COLO668 (cell line): ENCODE measurements around the gene RPP38.
A peak's percentile ranks its signal among the peaks of the same experiment; 100 is the strongest.

Experiments used
- DNase-seq: peaks from one replicate; lab custom pipeline; 2025; ENCODE audit not compliant: unreplicated experiment; lab: John Stamatoyannopoulos, UW

RPP38 gene, protein sequence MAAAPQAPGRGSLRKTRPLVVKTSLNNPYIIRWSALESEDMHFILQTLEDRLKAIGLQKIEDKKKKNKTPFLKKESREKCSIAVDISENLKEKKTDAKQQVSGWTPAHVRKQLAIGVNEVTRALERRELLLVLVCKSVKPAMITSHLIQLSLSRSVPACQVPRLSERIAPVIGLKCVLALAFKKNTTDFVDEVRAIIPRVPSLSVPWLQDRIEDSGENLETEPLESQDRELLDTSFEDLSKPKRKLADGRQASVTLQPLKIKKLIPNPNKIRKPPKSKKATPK

DNA sequence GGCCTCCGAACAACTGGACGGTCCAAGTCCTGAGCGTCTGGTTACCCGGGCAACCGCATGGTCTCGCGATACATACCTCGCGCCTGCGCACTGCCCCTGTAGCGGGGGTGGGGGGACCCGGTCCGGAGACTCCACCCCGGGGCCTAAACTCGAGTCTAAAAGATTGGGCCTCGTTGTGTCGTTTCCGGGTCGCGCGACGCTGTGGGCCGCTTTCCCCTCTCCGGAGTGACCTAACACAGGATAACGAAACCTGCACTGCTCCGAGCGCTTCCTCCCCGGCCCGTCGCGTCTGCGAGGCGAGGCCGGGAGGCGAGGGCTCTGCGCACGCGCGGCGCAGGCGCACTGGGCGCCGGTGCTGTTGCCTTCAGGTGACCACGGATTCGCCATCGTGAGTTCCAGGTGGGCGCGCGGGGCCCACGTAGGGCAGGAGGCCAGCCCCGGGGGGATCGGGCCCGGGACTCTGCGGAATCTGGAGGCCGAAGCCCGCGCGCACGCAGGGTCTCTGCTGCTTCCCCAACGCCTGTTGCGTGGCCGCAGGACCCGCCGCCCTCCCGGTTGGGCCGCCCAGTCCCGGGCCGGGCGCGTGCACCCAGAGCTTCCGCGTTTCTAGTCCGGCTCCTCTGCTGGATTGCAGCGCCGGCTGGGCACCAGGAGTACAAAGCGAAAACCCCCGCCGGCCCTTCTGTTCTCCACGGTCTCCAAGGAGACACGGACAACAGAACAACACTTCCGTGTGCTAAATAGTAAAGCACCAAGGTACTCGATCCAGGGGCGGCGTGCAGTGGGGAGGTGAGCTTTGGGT, at the start of gene RPP38:
TSS of gene RPP38 (plus strand) at position 345 of the 802 bp plus-strand sequence. CDS start 5,960 bp downstream, outside the sequence.
- DNase-seq: peak; percentile 90

DNA sequence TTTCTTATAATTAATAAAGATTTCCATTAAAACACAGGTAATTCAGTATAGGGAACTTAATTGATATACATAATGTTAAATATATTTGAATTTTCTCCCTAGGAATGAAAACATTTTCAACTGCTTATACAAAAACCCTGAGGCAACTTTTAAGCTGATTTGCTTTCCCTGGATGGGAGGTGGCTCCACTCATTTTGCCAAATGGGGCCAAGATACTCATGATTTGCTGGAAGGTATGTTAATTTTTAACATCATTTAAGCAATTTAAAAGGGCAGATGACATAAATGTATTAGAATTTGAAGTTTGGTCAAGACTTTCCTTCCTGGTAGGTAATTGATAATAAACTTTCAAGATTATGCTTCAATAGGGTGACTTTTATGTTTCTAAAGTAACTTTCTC, 47.6 kb upstream of the RPP38 start:
- no peak for DNase-seq

DNA sequence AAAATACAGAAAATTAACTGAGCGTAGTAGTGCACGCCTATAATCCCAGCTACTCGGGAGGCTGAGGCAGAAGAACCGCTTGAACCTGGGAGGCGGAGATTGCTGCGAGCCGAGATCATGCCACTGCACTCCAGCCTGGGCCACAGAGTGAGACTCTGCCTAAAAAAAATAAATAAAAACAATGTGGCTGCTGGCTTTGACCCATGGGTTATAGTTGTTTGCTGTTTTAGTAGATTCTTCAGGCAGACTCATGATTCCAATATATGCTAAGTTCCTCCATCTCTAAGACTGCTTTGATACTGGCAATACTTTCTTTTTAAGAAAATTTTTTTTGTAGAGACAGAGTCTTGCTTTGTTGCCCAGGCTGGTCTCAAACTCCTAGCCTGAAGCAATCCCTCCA, 45.0 kb upstream of the RPP38 start:
- no peak for DNase-seq

DNA sequence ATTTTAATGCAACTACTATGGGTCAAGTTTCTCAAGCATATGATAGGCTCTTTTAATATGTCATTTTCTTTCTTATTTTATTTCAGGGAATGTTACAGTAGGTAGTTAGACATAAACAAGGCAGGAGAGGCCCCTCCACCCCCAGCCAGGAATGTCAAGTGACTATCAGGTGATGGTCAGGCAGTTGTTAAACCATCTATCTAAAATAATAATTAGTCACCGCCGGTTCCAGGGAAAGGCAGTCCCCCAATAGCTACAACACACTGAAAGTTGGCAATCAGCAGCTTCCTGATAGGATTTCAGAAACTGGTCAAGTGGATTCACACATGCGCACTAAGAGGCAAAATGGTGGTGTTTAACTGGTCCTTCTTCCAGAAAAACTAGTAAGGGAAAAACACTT, 44.1 kb upstream of the RPP38 start:
- DNase-seq: no peak

DNA sequence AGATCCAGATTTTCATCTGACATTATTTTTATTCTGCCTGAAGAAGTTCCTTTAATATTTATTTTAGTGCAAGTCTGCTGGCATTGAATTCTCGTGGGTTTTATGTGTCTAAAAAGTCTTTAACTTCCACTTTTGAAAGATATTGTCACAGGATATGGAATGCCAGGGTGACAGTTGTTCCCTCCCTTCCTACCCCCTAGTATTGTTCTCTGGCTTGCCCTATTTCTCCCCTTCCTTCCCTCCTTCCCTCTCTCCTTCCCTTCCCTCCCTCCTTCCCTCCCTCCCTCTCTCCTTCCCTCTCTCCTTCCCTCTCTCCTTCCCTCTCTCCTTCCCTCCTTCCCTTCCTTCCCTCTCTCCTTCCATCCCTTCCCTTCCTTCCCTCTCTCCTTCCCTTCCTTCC, 38.5 kb upstream of the RPP38 start:
- no peak for DNase-seq

DNA sequence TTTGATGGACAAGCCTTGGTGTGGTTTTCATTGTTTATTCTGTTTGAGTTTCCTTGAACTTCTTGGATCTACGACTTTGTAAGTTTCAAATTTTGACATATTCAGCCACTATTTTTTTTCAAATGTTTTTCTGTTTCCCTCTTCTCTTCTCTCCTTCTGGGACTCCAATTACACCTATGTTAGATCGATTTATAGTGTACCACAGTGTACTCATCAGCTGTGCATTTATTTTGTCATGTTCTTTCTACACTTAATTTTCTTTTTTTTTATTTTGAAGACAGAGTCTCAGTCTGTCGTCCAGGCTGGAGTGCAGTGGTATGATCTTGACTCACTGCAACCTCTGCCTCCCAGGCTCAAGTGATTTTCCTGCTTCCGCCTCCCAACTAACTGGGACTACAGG, 37.2 kb upstream of the RPP38 start:
- DNase-seq: no peak

DNA sequence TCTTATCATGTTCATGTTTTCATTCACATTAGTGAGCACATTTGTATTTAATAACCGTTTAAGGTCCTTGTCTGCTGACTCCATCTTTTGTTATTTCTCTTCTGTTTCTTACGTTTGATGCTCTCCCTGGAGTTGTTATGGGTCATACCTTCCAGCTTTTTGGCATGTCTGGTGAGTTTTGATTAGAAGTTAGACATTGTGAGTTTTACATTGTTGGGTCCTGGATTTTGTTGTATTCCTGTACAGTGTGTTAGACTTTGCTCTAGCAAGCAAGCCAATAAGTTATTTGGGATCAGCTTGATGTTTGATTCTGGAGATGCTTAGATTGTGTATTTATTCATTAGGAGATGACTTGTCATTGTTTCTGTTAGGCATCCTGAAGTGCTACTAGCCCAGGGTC, 36.5 kb upstream of the RPP38 start:
- DNase-seq: no peak

DNA sequence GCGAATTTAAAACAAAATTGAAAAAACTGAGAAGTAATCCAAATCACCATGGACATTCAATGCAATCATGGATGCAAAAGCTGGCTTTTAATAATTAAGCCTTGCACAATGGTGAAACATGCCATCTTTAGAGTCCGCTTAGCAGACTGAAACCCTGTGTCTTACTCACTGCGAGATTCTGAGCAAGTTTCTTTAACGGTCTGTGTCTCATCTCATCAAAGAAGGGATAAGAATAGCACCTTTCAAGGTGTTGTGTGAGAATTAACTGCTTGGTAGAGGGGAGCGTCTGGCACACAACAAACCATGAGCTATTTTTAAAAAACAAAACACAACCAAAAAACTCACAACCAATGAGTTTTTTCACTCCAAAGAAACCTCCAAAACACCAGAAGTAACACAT, 30.0 kb upstream of the RPP38 start:
- DNase-seq: no peak

DNA sequence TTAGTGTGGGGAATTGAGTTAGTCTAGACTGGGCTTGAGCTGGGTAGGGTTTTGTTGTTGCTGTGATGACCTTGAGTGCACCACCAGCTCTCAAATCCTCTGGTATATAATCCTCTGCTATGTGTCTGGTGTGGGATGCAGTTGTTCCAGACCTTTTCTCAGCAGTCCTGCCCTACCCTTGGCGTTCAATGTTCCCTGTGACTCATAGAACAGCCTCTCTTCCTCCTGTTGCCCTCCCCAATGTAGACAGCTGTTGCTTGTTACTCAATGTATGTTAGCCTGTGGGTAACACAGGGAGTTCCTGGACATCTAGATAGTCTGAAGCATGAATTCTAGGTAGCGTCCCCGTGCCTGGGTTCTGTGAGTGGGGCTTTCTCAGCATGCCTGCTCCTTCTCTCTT, 28.4 kb upstream of the RPP38 start:
- no peak for DNase-seq

DNA sequence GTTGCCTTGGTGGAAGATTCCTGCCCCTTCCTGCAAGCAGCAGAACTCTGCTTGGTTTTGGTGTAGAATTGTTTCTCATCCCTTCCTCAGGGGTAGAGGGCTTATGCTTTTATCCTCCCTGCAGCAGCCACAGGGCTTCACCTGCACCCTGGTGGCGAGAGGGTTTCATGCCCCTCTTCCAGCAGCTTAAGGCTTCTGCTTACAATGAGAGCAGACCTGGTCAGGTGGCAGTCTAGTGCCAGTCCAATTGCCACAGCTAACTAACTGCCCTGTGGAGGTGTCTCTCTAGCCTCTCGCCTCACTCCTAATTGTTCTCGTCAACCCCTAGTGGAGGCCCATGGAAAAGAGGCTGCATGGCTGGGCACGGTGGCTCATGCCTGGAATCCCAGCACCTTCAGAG, 27.9 kb upstream of the RPP38 start:
- no peak for DNase-seq

DNA sequence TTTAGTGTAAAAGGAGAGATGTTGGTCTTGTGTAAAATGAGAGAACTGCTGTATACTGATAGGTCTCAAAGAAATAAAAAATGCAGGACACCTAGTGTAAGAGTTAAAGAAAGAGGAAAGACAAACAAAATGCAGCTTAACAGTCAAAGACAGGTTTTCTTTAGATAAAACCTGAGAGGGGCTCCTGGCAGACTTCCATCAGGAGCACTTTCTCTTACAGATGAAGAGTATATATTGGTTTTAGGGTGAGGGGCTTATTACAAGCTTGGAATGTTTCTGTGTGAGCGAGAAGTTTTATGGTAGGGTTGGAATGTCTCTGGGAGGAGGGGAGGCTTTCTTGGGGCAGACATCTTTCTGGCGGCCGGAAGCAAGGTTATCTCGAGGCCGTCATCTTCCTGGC, 24.8 kb upstream of the RPP38 start:
- DNase-seq: no peak

DNA sequence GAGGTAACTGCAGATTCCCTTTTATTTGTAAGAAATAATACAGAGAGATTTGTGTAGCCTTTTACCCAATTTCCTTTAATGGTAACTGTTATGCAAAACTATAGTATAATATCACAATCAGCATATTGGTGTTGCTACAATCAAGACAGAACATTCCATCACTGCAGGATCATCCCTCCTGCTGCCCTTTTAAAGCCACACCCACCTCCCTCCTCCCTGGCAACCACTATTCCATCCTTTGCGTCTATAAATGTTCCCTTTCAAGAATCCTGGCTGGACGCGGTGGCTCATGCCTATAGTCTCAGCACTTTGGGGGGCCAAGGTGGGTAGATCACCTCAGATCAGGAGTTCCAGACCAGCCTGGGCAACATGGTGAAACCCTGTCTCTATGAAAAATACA, 21.7 kb upstream of the RPP38 start:
- DNase-seq: no peak

DNA sequence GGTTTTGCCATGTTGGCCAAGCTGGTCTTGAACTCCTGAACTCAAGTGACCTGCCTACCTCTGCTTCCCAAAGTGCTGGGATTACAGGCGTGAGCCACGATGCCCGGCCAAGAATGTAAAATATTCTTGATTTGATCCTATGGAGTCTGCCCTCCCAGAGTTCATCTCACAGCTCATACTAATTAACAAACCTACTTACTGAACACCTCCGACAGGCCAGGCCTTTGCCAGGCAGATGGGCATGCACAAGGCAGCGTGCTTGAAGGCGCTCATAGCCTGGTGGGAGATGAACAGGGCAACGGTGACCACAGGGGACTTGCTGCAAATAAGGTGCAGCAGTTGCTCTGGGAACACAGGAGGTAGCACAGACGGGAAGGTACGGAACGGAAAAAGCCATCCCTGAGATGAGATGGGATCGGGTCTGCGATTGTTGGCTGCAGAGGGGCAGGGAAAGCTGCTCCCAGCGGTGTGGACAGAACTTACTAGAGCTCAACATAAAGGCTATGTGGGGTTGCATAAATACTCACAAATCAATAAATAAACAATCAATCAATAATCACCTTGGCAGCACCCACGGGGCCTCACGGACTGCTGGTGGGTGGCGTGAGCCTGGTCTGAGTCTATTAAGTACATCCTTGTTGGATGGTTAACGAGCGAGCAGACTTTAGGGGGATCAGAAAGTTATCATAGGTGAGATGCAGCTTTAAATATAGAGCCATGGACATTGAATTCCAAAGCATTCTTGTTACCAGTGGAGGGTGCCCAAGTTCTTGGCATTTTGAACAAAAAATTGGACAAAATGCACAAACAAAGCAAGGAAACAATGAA, 13.3 kb upstream of the RPP38 start:
- DNase-seq: no peak

DNA sequence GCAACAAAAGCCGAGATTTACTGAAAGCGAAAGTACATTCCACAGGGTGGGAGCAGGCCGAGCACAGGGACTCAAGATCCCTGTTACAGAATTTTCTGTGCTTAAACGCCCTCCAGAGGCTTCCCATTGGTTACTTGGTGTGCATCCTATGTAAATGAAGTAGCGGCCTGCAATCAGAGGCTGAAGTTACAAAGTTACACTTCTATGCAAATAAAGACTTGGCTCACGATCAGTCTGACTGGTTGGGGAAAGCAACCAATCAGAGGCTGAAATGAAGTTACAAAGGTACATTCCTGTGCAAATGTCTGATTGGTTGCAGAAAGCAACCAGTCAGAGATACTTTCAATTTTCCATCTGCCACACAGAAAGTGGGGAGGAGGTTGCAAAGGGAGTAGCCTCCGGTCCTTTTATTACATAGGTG, 12.6 kb upstream of the RPP38 start:
- no peak for DNase-seq

DNA sequence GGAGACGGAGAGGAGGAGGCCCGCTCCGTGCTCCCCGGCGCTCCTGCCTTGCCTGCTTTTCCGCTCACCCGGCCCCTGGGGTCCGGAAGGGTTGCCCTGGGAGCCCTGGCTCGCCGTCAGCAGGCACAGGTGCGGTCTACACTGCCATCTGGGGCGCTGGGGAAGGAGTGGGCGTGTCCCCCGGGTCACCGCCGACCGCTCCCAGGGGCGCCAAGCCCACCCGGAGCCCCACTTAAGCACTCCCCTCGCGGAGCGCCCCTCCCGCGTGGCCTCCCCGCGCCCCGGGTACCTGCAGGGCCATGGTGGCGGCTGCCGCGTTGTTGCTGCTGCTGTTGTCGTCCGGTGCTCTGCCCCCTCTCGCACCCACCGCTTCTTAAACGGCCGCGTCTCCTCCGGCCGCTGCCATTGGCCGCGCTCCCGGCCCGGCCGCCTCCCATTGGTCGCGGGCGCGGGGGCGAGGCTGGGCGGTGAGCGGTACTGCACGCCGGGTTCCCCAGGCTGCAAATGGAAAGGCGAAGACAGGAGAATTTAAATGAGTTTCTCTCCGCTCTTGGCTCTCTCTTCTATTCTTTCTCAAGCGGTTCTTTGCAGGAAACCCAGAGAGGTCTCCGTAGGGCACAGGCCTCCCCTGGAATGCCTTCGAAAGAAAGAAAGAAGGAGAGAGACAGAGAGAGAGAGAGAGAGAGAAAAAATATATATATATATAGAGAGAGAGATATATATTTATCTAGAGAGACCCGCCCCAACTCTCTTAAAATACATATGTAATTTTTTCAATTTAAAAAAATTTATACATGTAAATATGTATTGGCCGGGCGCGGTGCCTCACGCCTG, 8.5 kb upstream of the RPP38 start, which contains the start of gene ACBD7:
TSS of gene ACBD7 (minus strand) at position 349 of the 834 bp plus-strand sequence. CDS start at position 301, 48 bp downstream.
- DNase-seq: peak; percentile 85

DNA sequence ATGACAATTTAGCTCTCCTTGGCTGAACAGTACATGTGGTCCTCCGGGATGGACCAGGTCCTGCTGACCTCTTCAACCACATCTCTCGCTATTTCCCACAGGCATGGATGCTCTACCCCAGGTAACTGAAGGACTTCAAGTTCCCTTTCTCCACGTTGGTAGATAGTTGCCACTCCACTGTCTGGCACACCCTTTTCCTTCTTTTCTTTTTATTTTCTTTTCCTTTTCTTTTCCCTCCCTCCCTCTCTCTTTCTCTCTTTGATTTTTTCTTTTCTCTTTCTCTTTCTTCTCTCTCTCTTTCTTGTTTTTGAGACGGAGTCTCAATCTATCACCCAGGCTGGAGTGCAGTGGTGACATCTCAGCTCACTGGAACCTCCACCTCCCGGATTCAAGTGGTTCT, 5.7 kb upstream of the RPP38 start:
- DNase-seq: no peak

DNA sequence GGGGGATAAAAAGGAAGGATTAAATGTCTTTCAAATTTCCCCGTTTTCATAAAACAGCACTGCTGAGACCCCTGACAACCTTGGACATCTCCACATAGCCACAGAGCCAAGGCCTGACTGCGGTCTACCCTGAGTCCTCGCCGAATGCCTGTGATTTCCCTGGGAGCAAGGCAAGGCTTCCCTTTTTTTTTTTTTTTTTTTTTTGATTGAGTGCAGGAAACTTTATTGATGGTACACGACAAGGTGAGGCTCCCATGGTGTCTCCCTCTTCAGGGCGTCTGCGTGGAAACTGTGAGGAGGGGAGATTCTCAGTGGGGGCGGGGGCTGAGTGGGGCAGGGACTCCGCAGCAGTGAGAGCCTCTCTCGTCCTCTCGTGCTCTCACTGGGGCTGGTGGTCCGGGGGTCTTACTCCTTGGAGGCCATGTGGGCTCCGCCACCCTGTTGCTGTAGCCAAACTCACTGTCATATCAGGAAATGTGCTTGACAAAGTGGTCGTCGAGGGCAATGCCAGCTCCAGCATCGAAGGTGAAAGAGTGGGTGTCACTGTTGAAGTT, 4.2 kb upstream of the RPP38 start:
- DNase-seq: no peak

DNA sequence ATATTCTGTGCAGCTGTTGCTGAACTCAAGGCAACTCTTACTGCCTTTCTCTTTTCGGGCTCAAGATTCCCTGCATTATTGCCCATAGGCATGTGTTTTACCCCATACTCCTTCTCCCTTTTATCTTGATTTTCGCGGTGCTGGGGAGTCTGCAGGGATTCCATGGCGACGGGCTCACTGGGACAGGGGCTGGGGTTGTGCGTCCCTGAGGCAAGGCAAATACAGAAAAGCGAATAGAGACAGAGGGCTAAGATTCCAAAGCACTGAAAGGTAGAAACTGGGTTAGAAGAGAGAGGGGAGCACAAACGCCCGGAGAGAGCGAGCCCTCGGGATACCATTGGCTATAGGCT, 519 bp upstream of the RPP38 start:
- no peak for DNase-seq

DNA sequence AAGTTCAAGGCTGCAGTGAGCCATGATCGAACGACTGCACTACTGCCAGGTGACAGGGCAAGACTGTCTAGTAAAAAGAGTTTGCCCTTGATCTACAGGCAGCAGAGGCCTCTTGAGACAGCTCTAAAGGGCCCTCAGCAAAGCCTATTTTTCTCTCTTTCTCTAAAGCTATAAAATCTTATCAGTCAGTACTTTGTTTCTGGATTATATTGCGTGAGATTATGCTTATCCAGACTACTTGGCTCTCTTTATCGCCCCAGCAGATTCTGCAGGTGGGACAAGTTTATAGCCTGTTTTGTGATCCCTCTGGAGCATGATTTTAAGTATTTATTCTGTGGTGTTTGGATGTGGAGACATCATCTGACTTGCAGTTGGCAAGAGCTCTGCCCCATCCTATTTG, 2.7 kb downstream of the RPP38 start:
- DNase-seq: no peak

DNA sequence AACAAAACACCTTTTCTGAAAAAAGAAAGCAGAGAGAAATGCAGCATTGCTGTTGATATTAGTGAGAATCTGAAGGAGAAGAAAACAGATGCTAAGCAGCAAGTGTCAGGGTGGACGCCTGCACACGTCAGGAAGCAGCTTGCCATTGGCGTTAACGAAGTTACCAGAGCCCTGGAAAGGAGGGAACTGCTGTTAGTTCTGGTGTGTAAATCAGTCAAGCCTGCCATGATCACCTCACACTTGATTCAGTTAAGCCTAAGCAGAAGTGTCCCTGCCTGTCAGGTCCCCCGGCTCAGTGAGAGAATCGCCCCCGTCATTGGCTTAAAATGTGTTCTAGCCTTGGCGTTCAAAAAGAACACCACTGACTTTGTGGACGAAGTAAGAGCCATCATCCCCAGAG, 6.4 kb downstream of the RPP38 start:
- DNase-seq: no peak
